ENCODE measurements around the gene MLLT10.

MLLT10 gene

GRCh38 chr10:21756707-21757106, 222.7 kb downstream of the MLLT10 start:
- Histone ChIP-seq H3K27me3 (ENCODE audit: insufficient read depth, poor library complexity, severe bottlenecking) (no peaks in the 10 kb centered on the region), H3K9me3 (ENCODE audit: severe bottlenecking) (no peaks in the 10 kb centered on the region), H3K4me1 (ENCODE audit: insufficient read depth, poor library complexity, severe bottlenecking) (no peaks in the 10 kb centered on the region), H3K27ac (ENCODE audit: poor library complexity, severe bottlenecking) (no peak overlapping the region), H3K36me3 (ENCODE audit: low read depth) (no peaks in the 10 kb centered on the region), H3K4me3 (ENCODE audit: severe bottlenecking) (no peak overlapping the region)
- TF ChIP-seq, protein P1, sequence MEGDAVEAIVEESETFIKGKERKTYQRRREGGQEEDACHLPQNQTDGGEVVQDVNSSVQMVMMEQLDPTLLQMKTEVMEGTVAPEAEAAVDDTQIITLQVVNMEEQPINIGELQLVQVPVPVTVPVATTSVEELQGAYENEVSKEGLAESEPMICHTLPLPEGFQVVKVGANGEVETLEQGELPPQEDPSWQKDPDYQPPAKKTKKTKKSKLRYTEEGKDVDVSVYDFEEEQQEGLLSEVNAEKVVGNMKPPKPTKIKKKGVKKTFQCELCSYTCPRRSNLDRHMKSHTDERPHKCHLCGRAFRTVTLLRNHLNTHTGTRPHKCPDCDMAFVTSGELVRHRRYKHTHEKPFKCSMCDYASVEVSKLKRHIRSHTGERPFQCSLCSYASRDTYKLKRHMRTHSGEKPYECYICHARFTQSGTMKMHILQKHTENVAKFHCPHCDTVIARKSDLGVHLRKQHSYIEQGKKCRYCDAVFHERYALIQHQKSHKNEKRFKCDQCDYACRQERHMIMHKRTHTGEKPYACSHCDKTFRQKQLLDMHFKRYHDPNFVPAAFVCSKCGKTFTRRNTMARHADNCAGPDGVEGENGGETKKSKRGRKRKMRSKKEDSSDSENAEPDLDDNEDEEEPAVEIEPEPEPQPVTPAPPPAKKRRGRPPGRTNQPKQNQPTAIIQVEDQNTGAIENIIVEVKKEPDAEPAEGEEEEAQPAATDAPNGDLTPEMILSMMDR (IDR thresholded peaks at IDR 0.05; ENCODE audit: poor library complexity, severe bottlenecking) = no peak
- no peak for DNase-seq (ENCODE audit: low spot score)
- no peak for ATAC-seq (ENCODE audit: low read depth)

GRCh38 chr10:21757185-21757901, 223.3 kb downstream of the MLLT10 start:
- ATAC-seq (ENCODE audit: low read depth) = no peak
- Histone ChIP-seq H3K9me3 (ENCODE audit: severe bottlenecking) (no peaks in the 10 kb centered on the region), H3K27ac (ENCODE audit: poor library complexity, severe bottlenecking) (no peak overlapping the region), H3K4me1 (ENCODE audit: insufficient read depth, poor library complexity, severe bottlenecking) (no peaks in the 10 kb centered on the region), H3K36me3 (ENCODE audit: low read depth) (no peaks in the 10 kb centered on the region), H3K4me3 (ENCODE audit: severe bottlenecking) (no peak overlapping the region), H3K27me3 (ENCODE audit: insufficient read depth, poor library complexity, severe bottlenecking) (no peaks in the 10 kb centered on the region)
- TF ChIP-seq, protein P1 (IDR thresholded peaks at IDR 0.05; ENCODE audit: poor library complexity, severe bottlenecking) = no peak
- DNase-seq (ENCODE audit: low spot score) = no peak

- Histone ChIP-seq H3K4me3 (ENCODE audit: severe bottlenecking) (no peak overlapping the region), H3K27ac (ENCODE audit: poor library complexity, severe bottlenecking) (no peak overlapping the region), H3K36me3 (ENCODE audit: low read depth) (no peaks in the 10 kb centered on the region), H3K4me1 (ENCODE audit: insufficient read depth, poor library complexity, severe bottlenecking) (no peaks in the 10 kb centered on the region), H3K9me3 (ENCODE audit: severe bottlenecking) (no peaks in the 10 kb centered on the region), H3K27me3 (ENCODE audit: insufficient read depth, poor library complexity, severe bottlenecking) (no peaks in the 10 kb centered on the region)
- DNase-seq (ENCODE audit: low spot score) (no peak), ATAC-seq (ENCODE audit: low read depth) (no peak)
- TF ChIP-seq, protein P1 (IDR thresholded peaks at IDR 0.05; ENCODE audit: poor library complexity, severe bottlenecking) = no peak
These were observed 224.2 kb downstream of the MLLT10 start for GRCh38 chr10:21758239-21758638.

GRCh38 chr10:21758696-21759095, 224.7 kb downstream of the MLLT10 start:
- no peaks in the 10 kb centered on the region for H3K9me3 ChIP-seq (ENCODE audit: severe bottlenecking)
- no peak for ATAC-seq (ENCODE audit: low read depth)
- no peaks in the 10 kb centered on the region for H3K36me3 ChIP-seq (ENCODE audit: low read depth)
- no peaks in the 10 kb centered on the region for H3K27me3 ChIP-seq (ENCODE audit: insufficient read depth, poor library complexity, severe bottlenecking)
- no peaks in the 10 kb centered on the region for H3K4me1 ChIP-seq (ENCODE audit: insufficient read depth, poor library complexity, severe bottlenecking)
- H3K4me3 ChIP-seq (ENCODE audit: severe bottlenecking) = no peak overlapping the region
- H3K27ac ChIP-seq (ENCODE audit: poor library complexity, severe bottlenecking) = no peak overlapping the region
- DNase-seq (ENCODE audit: low spot score) = no peak
- TF ChIP-seq, protein P1 (IDR thresholded peaks at IDR 0.05; ENCODE audit: poor library complexity, severe bottlenecking) = no peak

GRCh38 chr10:21759232-21759631, 225.2 kb downstream of the MLLT10 start:
- no peaks in the 10 kb centered on the region for H3K27me3 ChIP-seq (ENCODE audit: insufficient read depth, poor library complexity, severe bottlenecking)
- no peaks in the 10 kb centered on the region for H3K36me3 ChIP-seq (ENCODE audit: low read depth)
- no peaks in the 10 kb centered on the region for H3K9me3 ChIP-seq (ENCODE audit: severe bottlenecking)
- no peak overlapping the region for H3K4me3 ChIP-seq (ENCODE audit: severe bottlenecking)
- DNase-seq (ENCODE audit: low spot score) (no peak), ATAC-seq (ENCODE audit: low read depth) (no peak)
- TF ChIP-seq, protein P1 (IDR thresholded peaks at IDR 0.05; ENCODE audit: poor library complexity, severe bottlenecking) = no peak
- no peak overlapping the region for H3K27ac ChIP-seq (ENCODE audit: poor library complexity, severe bottlenecking)
- H3K4me1 ChIP-seq (ENCODE audit: insufficient read depth, poor library complexity, severe bottlenecking) = no peaks in the 10 kb centered on the region

All from RWPE2 (cell line).